K562 (cell line): ENCODE data around the gene ANKS3.

ENCODE experiments used
- FOXA3 ChIP-seq, 2 experiments: fragments of 450-650 bp in 1 of 2; sonication (generic) in 1 of 2; formaldehyde crosslinking; IDR thresholded peaks in 1 of 2; conservative IDR thresholded peaks in 1 of 2; 2 replicates each; pipeline versions ENCODE4 v1.4.0 to v1.8.0; 2020 to 2022; ENCODE audit warnings: mild to moderate bottlenecking in 2 of 2, missing genetic modification reagents in 1 of 2
- IRF1 ChIP-seq: sonication (generic); formaldehyde crosslinking; IDR thresholded peaks from 2 replicates; pipeline ENCODE4 v1.8.0; 2022; ENCODE audit warnings: missing genetic modification reagents, mild to moderate bottlenecking, borderline replicate concordance
- NFE2L1 ChIP-seq: fragments of 450-650 bp; IDR thresholded peaks from 2 replicates; pipeline ENCODE4 v1.6.1; 2016; ENCODE audit warnings: missing genetic modification characterization, low read depth, mild to moderate bottlenecking, missing compliant biosample characterization, moderate library complexity, borderline replicate concordance
- PHB2 ChIP-seq: fragments of 450-650 bp; IDR thresholded peaks from 2 replicates; pipeline ENCODE4 v1.6.1; 2017; ENCODE audit warnings: low read depth
- PTBP1 ChIP-seq: fragments of 200-400 bp; formaldehyde crosslinking; IDR thresholded peaks from 2 replicates; pipeline ENCODE4 v1.6.1; 2017; ENCODE audit warnings: low read depth, low read length
- SETDB1 ChIP-seq: IDR thresholded peaks from one replicate; pipeline ENCODE4 v1.6.1; 2012; ENCODE audit warnings: low read length, control low read depth, inconsistent platforms
- TAF9B ChIP-seq: fragments of 450-650 bp; IDR thresholded peaks from 2 replicates; pipeline ENCODE4 v1.6.1; 2018; ENCODE audit warnings: mild to moderate bottlenecking; ENCODE audit not compliant: partially characterized antibody
- ZBTB43 ChIP-seq: sonication (generic); formaldehyde crosslinking; IDR thresholded peaks from 2 replicates; pipeline ENCODE4 v1.8.0; 2023; ENCODE audit warnings: mild to moderate bottlenecking, missing genetic modification reagents
- ZNF143 ChIP-seq: sonication (generic); formaldehyde crosslinking; IDR thresholded peaks from 2 replicates; pipeline ENCODE4 v1.9.0; 2022; ENCODE audit warnings: mild to moderate bottlenecking, missing genetic modification reagents

- TF ChIP-seq SETDB1 (no peak), ZNF143 (CRISPR knock-in tag) (no peak), PTBP1 (no peak), FOXA3 (CRISPR knock-in tag; conservative IDR thresholded peaks at IDR 0.05 in 1 of 2, IDR thresholded peaks at IDR 0.05 in 1 of 2) (no peak), PHB2 (no peak), TAF9B (no peak), ZBTB43 (no peak), IRF1 (CRISPR knock-in tag) (no peak), NFE2L1 (tag) (no peak)
Measured at GRCh38 chr16:4778050-4778392, 44.0 kb upstream of the ANKS3 start.
